ENCODE data around the gene CALN1. TPM values are rescaled to one million over a fixed set of nuclear protein-coding genes. Genes with fewer than 3 reads are reported as not detected.

The CALN1 gene
- total and polyA plus RNA-seq, 7 donors: 0.01 to 0.06 (median 0.02) TPM; not detected in 2

GRCh38 chr7:72063330-72063729 lies 348.8 kb downstream of the CALN1 start:
- Histone ChIP-seq H3K27ac (no peak overlapping the region), H3K9me3 (no peaks in the 10 kb centered on the region), H3K4me3 (no peak overlapping the region), H3K36me3 (ENCODE audit: insufficient read depth in 1 of 2, low read depth in 1 of 2) (no peaks in the 10 kb centered on the region), H3K27me3 (ENCODE audit: insufficient read depth in 3 of 3, low read length in 2 of 3) (no peaks in the 10 kb centered on the region), H3K4me1 (no peaks in the 10 kb centered on the region)
- DNase-seq (no peak), ATAC-seq (no peak)
- intact Hi-C loops (cut with DNase I): no loop called here
- TF ChIP-seq CTCF (IDR thresholded peaks at IDR 0.05): no peak

GRCh38 chr7:72062666-72063065 lies 349.5 kb downstream of the CALN1 start:
- no peak for ATAC-seq
- DNase-seq: no peak
- Histone ChIP-seq H3K4me1 (no peaks in the 10 kb centered on the region), H3K27me3 (ENCODE audit: insufficient read depth in 3 of 3, low read length in 2 of 3) (no peaks in the 10 kb centered on the region), H3K27ac (no peak overlapping the region), H3K36me3 (ENCODE audit: insufficient read depth in 1 of 2, low read depth in 1 of 2) (no peaks in the 10 kb centered on the region), H3K4me3 (no peak overlapping the region), H3K9me3 (no peaks in the 10 kb centered on the region)
- WGBS, 3 donors: 63 to 82% (median 79%) methylated on average over 1 of the region's 1 CpG
- intact Hi-C loops (cut with DNase I): no loop called here
- no peak for TF ChIP-seq CTCF (IDR thresholded peaks at IDR 0.05)

GRCh38 chr7:72059925-72060324 lies 352.2 kb downstream of the CALN1 start:
- ATAC-seq (no peak), DNase-seq (no peak)
- no peaks in the 10 kb centered on the region for H3K27me3 ChIP-seq (ENCODE audit: insufficient read depth in 3 of 3, low read length in 2 of 3)
- H3K4me3 ChIP-seq: no peak overlapping the region
- intact Hi-C loops (cut with DNase I): no loop called here
- H3K36me3 ChIP-seq (ENCODE audit: insufficient read depth in 1 of 2, low read depth in 1 of 2): no peaks in the 10 kb centered on the region
- no peaks in the 10 kb centered on the region for H3K4me1 ChIP-seq
- no peak for TF ChIP-seq CTCF (IDR thresholded peaks at IDR 0.05)
- WGBS, 3 donors: 80 to 90% (median 82%) methylated on average over 3 of the region's 3 CpGs
- no peak overlapping the region for H3K27ac ChIP-seq
- no peaks in the 10 kb centered on the region for H3K9me3 ChIP-seq

- ATAC-seq: no peak
- TF ChIP-seq CTCF (IDR thresholded peaks at IDR 0.05): no peak
- no peaks in the 10 kb centered on the region for H3K27me3 ChIP-seq (ENCODE audit: insufficient read depth in 3 of 3, low read length in 2 of 3)
- 60 to 62% (median 60%) methylated on average over 8 of the region's 8 CpGs for WGBS, 3 donors
- no peak overlapping the region for H3K27ac ChIP-seq
- H3K9me3 ChIP-seq: no peaks in the 10 kb centered on the region
- no peak overlapping the region for H3K4me3 ChIP-seq
- H3K36me3 ChIP-seq (ENCODE audit: insufficient read depth in 1 of 2, low read depth in 1 of 2): no peaks in the 10 kb centered on the region
- no peaks in the 10 kb centered on the region for H3K4me1 ChIP-seq
- intact Hi-C loops (cut with DNase I): no loop called here
- peak in 1 of 2 donors; percentile 37 for DNase-seq
Measured at GRCh38 chr7:72058579-72058978, 353.6 kb downstream of the CALN1 start.

GRCh38 chr7:72057796-72058195 lies 354.3 kb downstream of the CALN1 start:
- 47 to 56% (median 52%) methylated on average over 11 of the region's 11 CpGs for WGBS, 3 donors
- no peak for ATAC-seq
- Histone ChIP-seq H3K36me3 (ENCODE audit: insufficient read depth in 1 of 2, low read depth in 1 of 2) (no peaks in the 10 kb centered on the region), H3K4me1 (no peaks in the 10 kb centered on the region), H3K4me3 (no peak overlapping the region), H3K9me3 (no peaks in the 10 kb centered on the region), H3K27ac (no peak overlapping the region), H3K27me3 (ENCODE audit: insufficient read depth in 3 of 3, low read length in 2 of 3) (no peaks in the 10 kb centered on the region)
- intact Hi-C loops (cut with DNase I): no loop called here
- no peak for DNase-seq
- no peak for TF ChIP-seq CTCF (IDR thresholded peaks at IDR 0.05)

Data from psoas muscle (tissue), 8 donors.